ENCODE results near the gene CCDC15.

- TF ChIP-seq EZH2 (IDR thresholded peaks at IDR 0.05; ENCODE audit: borderline replicate concordance, insufficient read depth, low read depth, low read length, poor library complexity, severe bottlenecking) (no peak), CTCF (IDR thresholded peaks at IDR 0.05) (no peak)
These were observed 7.3 kb upstream of the CCDC15 start for GRCh38 chr11:124946735-124947141.

Data from B cell (primary cell).